ENCODE measurements around the gene CDK5RAP2.
"Not testable (repeated sequence)": the region's sequence is repeated elsewhere in the genome, so short reads cannot be mapped to it uniquely, and the experiment has no call there.

Gene CDK5RAP2

GRCh38 chr9:120463765-120464164, 116.2 kb downstream of the CDK5RAP2 start:
- no peak overlapping the region for H3K4ac ChIP-seq (ENCODE audit: low read depth, low read length)
- H3K4me2 ChIP-seq (ENCODE audit: low read length), result no peak overlapping the region
- H3K18ac ChIP-seq (ENCODE audit: low read length), result no peak overlapping the region
- H3K23ac ChIP-seq (ENCODE audit: low read length), result no peak overlapping the region
- no peak overlapping the region for H2BK5ac ChIP-seq (ENCODE audit: low read depth, low read length, poor library complexity)
- H3K9me3 ChIP-seq (ENCODE audit: insufficient read depth, low read depth, low read length), result no peaks in the 10 kb centered on the region
- no peak for DNase-seq
- no peaks in the 10 kb centered on the region for H3K79me1 ChIP-seq (ENCODE audit: low read length)
- H4K12ac ChIP-seq (ENCODE audit: low read depth, low read length), result no peak overlapping the region
- H2BK12ac ChIP-seq (ENCODE audit: low read length), result no peak overlapping the region
- no peak overlapping the region for H2AK5ac ChIP-seq (ENCODE audit: low read length)
- H4K8ac ChIP-seq (ENCODE audit: low read depth, low read length), result no peak overlapping the region
- no peaks in the 10 kb centered on the region for H3K4me1 ChIP-seq (ENCODE audit: control insufficient read depth in 1 of 2, insufficient read depth in 2 of 2, low read length in 2 of 2)
- no peaks in the 10 kb centered on the region for H3K79me2 ChIP-seq (ENCODE audit: control insufficient read depth, insufficient read depth, low read length, poor library complexity)
- no peak overlapping the region for H3K14ac ChIP-seq (ENCODE audit: low read length)
- H3K27ac ChIP-seq (ENCODE audit: low read depth, low read length), result no peak overlapping the region
- no peak overlapping the region for H3K9ac ChIP-seq (ENCODE audit: low read length)
- H4K91ac ChIP-seq (ENCODE audit: low read depth, low read length), result no peak overlapping the region
- H2AFZ ChIP-seq (ENCODE audit: insufficient read depth, low read length, poor library complexity), result no peak overlapping the region
- H3K27me3 ChIP-seq (ENCODE audit: insufficient read depth, low read length), result no peaks in the 10 kb centered on the region
- H3K4me3 ChIP-seq (ENCODE audit: low read depth, low read length), result no peak overlapping the region
- H3K36me3 ChIP-seq (ENCODE audit: control insufficient read depth in 1 of 2, insufficient read depth in 2 of 2, low read length in 2 of 2), result peaks cover 2 to 3% of the 10 kb centered on the region in 2 experiments
- WGBS (ENCODE audit: extremely low coverage, insufficient coverage, insufficient read length), result no CpG with 5 or more reads among the region's 4 CpGs
- no peak overlapping the region for H2BK120ac ChIP-seq (ENCODE audit: insufficient read depth, low read length, poor library complexity)

GRCh38 chr9:120461677-120462076, 118.3 kb downstream of the CDK5RAP2 start:
- H3K14ac ChIP-seq (ENCODE audit: low read length); DNase-seq; H3K4ac ChIP-seq (ENCODE audit: low read depth, low read length); H3K36me3 ChIP-seq (ENCODE audit: control insufficient read depth in 1 of 2, insufficient read depth in 2 of 2, low read length in 2 of 2); H2BK120ac ChIP-seq (ENCODE audit: insufficient read depth, low read length, poor library complexity); H3K79me1 ChIP-seq (ENCODE audit: low read length); H3K18ac ChIP-seq (ENCODE audit: low read length); H2BK12ac ChIP-seq (ENCODE audit: low read length); H4K91ac ChIP-seq (ENCODE audit: low read depth, low read length); H3K23ac ChIP-seq (ENCODE audit: low read length); H3K4me3 ChIP-seq (ENCODE audit: low read depth, low read length); H2AK5ac ChIP-seq (ENCODE audit: low read length); H2BK5ac ChIP-seq (ENCODE audit: low read depth, low read length, poor library complexity); H3K4me2 ChIP-seq (ENCODE audit: low read length); H2AFZ ChIP-seq (ENCODE audit: insufficient read depth, low read length, poor library complexity); H3K79me2 ChIP-seq (ENCODE audit: control insufficient read depth, insufficient read depth, low read length, poor library complexity); H3K4me1 ChIP-seq (ENCODE audit: control insufficient read depth in 1 of 2, insufficient read depth in 2 of 2, low read length in 2 of 2); H3K27ac ChIP-seq (ENCODE audit: low read depth, low read length); H3K9ac ChIP-seq (ENCODE audit: low read length); H3K27me3 ChIP-seq (ENCODE audit: insufficient read depth, low read length); H4K12ac ChIP-seq (ENCODE audit: low read depth, low read length); H3K9me3 ChIP-seq (ENCODE audit: insufficient read depth, low read depth, low read length); H4K8ac ChIP-seq (ENCODE audit: low read depth, low read length): not testable (repeated sequence)
- no CpG with 5 or more reads among the region's 9 CpGs for WGBS (ENCODE audit: extremely low coverage, insufficient coverage, insufficient read length)

GRCh38 chr9:120456218-120456617, 123.7 kb downstream of the CDK5RAP2 start:
- Histone ChIP-seq H3K36me3 (ENCODE audit: control insufficient read depth in 1 of 2, insufficient read depth in 2 of 2, low read length in 2 of 2) (peaks cover 7 to 16% of the 10 kb centered on the region in 2 experiments), H3K79me2 (ENCODE audit: control insufficient read depth, insufficient read depth, low read length, poor library complexity) (no peaks in the 10 kb centered on the region), H3K4me2 (ENCODE audit: low read length) (no peak overlapping the region), H3K4ac (ENCODE audit: low read depth, low read length) (no peak overlapping the region), H3K79me1 (ENCODE audit: low read length) (no peaks in the 10 kb centered on the region), H2AFZ (ENCODE audit: insufficient read depth, low read length, poor library complexity) (no peak overlapping the region), H3K4me3 (ENCODE audit: low read depth, low read length) (no peak overlapping the region), H4K8ac (ENCODE audit: low read depth, low read length) (no peak overlapping the region), H2BK120ac (ENCODE audit: insufficient read depth, low read length, poor library complexity) (no peak overlapping the region), H3K18ac (ENCODE audit: low read length) (no peak overlapping the region), H4K12ac (ENCODE audit: low read depth, low read length) (no peak overlapping the region), H3K9ac (ENCODE audit: low read length) (no peak overlapping the region), H3K23ac (ENCODE audit: low read length) (no peak overlapping the region), H3K14ac (ENCODE audit: low read length) (no peak overlapping the region), H3K27me3 (ENCODE audit: insufficient read depth, low read length) (no peaks in the 10 kb centered on the region), H3K27ac (ENCODE audit: low read depth, low read length) (no peak overlapping the region), H2AK5ac (ENCODE audit: low read length) (no peak overlapping the region), H3K9me3 (ENCODE audit: insufficient read depth, low read depth, low read length) (no peaks in the 10 kb centered on the region), H2BK12ac (ENCODE audit: low read length) (no peak overlapping the region), H4K91ac (ENCODE audit: low read depth, low read length) (no peak overlapping the region), H3K4me1 (ENCODE audit: control insufficient read depth in 1 of 2, insufficient read depth in 2 of 2, low read length in 2 of 2) (no peaks in the 10 kb centered on the region), H2BK5ac (ENCODE audit: low read depth, low read length, poor library complexity) (no peak overlapping the region)
- no peak for DNase-seq
- no CpG with 5 or more reads among the region's 3 CpGs for WGBS (ENCODE audit: extremely low coverage, insufficient coverage, insufficient read length)

GRCh38 chr9:120454467-120454866, 125.5 kb downstream of the CDK5RAP2 start:
- H2BK5ac ChIP-seq (ENCODE audit: low read depth, low read length, poor library complexity), result no peak overlapping the region
- H3K14ac ChIP-seq (ENCODE audit: low read length), result no peak overlapping the region
- H3K23ac ChIP-seq (ENCODE audit: low read length), result no peak overlapping the region
- H2AK5ac ChIP-seq (ENCODE audit: low read length), result no peak overlapping the region
- no peaks in the 10 kb centered on the region for H3K27me3 ChIP-seq (ENCODE audit: insufficient read depth, low read length)
- H3K9me3 ChIP-seq (ENCODE audit: insufficient read depth, low read depth, low read length), result no peaks in the 10 kb centered on the region
- H3K27ac ChIP-seq (ENCODE audit: low read depth, low read length), result no peak overlapping the region
- no peak overlapping the region for H2AFZ ChIP-seq (ENCODE audit: insufficient read depth, low read length, poor library complexity)
- H3K79me1 ChIP-seq (ENCODE audit: low read length), result no peaks in the 10 kb centered on the region
- no peak overlapping the region for H3K4me2 ChIP-seq (ENCODE audit: low read length)
- H3K4me1 ChIP-seq (ENCODE audit: control insufficient read depth in 1 of 2, insufficient read depth in 2 of 2, low read length in 2 of 2), result no peaks in the 10 kb centered on the region
- no peak overlapping the region for H4K8ac ChIP-seq (ENCODE audit: low read depth, low read length)
- H3K36me3 ChIP-seq (ENCODE audit: control insufficient read depth in 1 of 2, insufficient read depth in 2 of 2, low read length in 2 of 2), result peaks cover 7 to 16% of the 10 kb centered on the region in 2 experiments
- DNase-seq, result no peak
- no peak overlapping the region for H3K4ac ChIP-seq (ENCODE audit: low read depth, low read length)
- H4K91ac ChIP-seq (ENCODE audit: low read depth, low read length), result no peak overlapping the region
- no peaks in the 10 kb centered on the region for H3K79me2 ChIP-seq (ENCODE audit: control insufficient read depth, insufficient read depth, low read length, poor library complexity)
- no peak overlapping the region for H4K12ac ChIP-seq (ENCODE audit: low read depth, low read length)
- no peak overlapping the region for H2BK120ac ChIP-seq (ENCODE audit: insufficient read depth, low read length, poor library complexity)
- H3K4me3 ChIP-seq (ENCODE audit: low read depth, low read length), result no peak overlapping the region
- no peak overlapping the region for H2BK12ac ChIP-seq (ENCODE audit: low read length)
- H3K18ac ChIP-seq (ENCODE audit: low read length), result no peak overlapping the region
- WGBS (ENCODE audit: extremely low coverage, insufficient coverage, insufficient read length), result no CpG with 5 or more reads among the region's 3 CpGs
- no peak overlapping the region for H3K9ac ChIP-seq (ENCODE audit: low read length)
